WTC11 (cell line): ENCODE data around the gene PCSK5.

Experiments used
- TF ChIP-seq, protein P1 (sequence below): fragments of 200-600 bp; IDR thresholded peaks from 2 replicates; pipeline ENCODE4 v1.8.0; 2022; ENCODE audit warnings: antibody characterized with exemption
- TF ChIP-seq, protein P2 (sequence below): sonication (generic); formaldehyde crosslinking; IDR thresholded peaks from 2 replicates; pipeline ENCODE4 v1.8.0; 2022; ENCODE audit warnings: mild to moderate bottlenecking, missing genetic modification reagents
- TF ChIP-seq, protein P3 (sequence below): sonication (generic); formaldehyde crosslinking; IDR thresholded peaks from 2 replicates; pipeline ENCODE4 v1.8.1; 2023; ENCODE audit warnings: mild to moderate bottlenecking, missing genetic modification reagents, borderline replicate concordance

DNA sequence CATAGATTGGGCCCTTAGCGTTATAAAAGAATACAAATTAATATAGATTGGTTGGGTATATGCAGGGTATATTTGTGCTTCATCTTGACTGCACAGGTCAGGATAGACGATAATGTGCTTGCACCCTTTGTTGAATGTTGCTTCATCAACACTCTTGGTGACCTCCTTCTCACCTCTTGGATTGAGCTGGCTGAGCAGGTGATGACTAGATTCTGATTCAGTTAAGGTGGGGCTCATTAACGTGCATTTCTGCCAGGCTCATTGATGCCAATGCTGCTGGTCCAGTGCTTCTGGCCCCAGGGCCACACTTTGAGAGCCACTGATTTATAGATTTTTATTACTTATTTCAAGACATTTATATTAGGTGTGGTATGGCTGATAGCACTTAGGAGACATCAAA lies 27.7 kb downstream of the PCSK5 start:
- TF ChIP-seq, protein P1, sequence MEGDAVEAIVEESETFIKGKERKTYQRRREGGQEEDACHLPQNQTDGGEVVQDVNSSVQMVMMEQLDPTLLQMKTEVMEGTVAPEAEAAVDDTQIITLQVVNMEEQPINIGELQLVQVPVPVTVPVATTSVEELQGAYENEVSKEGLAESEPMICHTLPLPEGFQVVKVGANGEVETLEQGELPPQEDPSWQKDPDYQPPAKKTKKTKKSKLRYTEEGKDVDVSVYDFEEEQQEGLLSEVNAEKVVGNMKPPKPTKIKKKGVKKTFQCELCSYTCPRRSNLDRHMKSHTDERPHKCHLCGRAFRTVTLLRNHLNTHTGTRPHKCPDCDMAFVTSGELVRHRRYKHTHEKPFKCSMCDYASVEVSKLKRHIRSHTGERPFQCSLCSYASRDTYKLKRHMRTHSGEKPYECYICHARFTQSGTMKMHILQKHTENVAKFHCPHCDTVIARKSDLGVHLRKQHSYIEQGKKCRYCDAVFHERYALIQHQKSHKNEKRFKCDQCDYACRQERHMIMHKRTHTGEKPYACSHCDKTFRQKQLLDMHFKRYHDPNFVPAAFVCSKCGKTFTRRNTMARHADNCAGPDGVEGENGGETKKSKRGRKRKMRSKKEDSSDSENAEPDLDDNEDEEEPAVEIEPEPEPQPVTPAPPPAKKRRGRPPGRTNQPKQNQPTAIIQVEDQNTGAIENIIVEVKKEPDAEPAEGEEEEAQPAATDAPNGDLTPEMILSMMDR: no peak
- TF ChIP-seq, protein P2, sequence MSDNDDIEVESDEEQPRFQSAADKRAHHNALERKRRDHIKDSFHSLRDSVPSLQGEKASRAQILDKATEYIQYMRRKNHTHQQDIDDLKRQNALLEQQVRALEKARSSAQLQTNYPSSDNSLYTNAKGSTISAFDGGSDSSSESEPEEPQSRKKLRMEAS (CRISPR knock-in tag): no peak
- TF ChIP-seq, protein P3, sequence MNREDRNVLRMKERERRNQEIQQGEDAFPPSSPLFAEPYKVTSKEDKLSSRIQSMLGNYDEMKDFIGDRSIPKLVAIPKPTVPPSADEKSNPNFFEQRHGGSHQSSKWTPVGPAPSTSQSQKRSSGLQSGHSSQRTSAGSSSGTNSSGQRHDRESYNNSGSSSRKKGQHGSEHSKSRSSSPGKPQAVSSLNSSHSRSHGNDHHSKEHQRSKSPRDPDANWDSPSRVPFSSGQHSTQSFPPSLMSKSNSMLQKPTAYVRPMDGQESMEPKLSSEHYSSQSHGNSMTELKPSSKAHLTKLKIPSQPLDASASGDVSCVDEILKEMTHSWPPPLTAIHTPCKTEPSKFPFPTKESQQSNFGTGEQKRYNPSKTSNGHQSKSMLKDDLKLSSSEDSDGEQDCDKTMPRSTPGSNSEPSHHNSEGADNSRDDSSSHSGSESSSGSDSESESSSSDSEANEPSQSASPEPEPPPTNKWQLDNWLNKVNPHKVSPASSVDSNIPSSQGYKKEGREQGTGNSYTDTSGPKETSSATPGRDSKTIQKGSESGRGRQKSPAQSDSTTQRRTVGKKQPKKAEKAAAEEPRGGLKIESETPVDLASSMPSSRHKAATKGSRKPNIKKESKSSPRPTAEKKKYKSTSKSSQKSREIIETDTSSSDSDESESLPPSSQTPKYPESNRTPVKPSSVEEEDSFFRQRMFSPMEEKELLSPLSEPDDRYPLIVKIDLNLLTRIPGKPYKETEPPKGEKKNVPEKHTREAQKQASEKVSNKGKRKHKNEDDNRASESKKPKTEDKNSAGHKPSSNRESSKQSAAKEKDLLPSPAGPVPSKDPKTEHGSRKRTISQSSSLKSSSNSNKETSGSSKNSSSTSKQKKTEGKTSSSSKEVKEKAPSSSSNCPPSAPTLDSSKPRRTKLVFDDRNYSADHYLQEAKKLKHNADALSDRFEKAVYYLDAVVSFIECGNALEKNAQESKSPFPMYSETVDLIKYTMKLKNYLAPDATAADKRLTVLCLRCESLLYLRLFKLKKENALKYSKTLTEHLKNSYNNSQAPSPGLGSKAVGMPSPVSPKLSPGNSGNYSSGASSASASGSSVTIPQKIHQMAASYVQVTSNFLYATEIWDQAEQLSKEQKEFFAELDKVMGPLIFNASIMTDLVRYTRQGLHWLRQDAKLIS (CRISPR knock-in tag): no peak
